ENCODE results near the gene ITGAD.

The ITGAD gene

DNA sequence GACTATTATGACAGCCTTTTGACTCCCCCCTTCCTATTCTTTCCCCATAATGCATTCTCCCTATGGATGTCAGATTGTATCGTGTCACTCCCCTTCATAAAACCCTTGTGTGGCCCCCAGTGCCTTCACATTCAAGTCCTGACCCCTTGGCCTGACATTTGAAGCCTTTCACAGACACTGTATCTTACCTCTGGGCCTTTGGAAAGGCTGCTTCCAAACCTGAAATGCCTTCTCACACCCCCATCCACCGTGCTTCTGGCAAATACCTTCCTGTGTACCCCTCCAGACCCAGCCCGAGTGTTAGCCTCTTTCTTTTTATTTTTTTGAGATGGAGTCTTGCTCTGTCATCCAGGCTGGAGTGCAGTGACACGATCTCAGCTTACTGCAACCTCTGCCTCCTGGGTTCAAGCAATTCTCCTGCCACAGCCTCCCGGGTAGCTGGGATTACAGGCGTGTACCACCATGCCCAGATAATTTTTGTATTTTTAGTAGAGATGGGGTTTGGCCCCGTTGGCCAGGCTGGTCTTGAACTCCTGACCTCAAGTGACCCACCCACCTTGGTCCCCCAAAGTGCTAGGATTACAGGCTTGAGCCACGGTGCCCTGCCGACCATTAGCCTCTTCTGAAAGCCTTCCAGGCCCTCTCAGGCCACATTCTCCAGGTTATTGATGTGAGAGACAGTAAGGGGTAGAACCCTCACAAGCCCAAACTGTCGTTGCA, 68.2 kb downstream of the ITGAD start:
- DNase-seq: no peak

DNA sequence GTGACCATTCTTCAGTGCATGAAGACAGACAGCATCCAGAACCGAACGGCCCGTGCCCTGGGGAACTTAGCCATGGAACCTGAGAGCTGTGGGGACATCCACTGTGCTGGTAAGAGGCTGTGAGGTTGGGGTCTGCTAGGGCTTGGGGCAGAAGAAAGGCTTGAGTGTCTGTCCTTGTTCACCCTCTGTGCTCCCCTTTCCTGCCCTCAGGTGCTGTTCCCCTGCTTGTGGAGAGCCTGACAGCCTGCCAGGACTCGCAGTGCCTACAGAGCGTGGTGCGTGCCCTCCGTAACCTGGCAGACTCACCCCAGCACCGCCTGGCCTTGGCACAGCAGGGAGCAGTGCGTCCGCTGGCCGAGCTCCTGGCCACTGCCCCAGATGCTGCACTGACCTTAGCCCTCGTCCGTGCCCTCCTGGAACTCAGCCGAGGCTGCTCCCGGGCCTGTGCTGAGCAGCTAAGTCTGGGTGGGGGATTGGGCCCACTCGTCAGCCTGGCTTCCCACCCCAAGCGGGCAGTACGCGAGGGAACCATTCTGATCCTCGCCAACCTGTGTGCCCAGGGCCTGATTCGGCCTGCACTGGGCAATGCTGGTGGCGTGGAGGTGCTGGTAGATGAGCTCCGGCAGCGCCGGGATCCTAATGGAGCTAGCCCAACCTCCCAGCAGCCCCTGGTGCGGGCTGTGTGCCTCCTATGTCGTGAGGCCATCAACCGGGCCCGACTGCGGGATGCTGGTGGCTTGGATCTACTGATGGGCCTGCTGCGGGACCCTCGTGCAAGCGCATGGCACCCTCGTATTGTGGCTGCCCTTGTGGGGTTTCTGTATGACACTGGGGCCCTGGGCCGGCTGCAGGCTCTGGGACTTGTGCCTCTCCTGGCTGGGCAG, 69.0 kb downstream of the ITGAD start:
- DNase-seq: no peak

DNA sequence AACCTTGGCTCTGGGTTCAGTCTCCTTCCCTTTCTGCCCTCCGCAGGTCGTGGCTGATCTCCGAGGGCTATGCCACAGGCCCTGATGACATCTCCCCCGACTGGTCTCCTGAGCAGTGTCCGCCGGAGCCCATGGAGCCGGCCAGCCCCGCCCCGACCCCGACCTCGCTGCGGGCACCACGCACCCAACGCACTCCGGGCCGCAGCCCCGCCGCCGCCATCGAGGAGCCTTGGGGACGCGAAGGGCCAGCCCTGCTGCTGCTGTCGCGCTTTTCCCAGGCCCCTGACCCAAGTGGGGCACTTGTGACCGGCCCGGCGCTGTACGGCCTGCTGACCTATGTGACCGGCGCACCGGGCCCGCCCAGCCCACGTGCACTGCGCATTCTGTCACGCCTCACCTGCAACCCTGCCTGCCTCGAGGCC, 71.2 kb downstream of the ITGAD start:
- no peak for DNase-seq

DNA sequence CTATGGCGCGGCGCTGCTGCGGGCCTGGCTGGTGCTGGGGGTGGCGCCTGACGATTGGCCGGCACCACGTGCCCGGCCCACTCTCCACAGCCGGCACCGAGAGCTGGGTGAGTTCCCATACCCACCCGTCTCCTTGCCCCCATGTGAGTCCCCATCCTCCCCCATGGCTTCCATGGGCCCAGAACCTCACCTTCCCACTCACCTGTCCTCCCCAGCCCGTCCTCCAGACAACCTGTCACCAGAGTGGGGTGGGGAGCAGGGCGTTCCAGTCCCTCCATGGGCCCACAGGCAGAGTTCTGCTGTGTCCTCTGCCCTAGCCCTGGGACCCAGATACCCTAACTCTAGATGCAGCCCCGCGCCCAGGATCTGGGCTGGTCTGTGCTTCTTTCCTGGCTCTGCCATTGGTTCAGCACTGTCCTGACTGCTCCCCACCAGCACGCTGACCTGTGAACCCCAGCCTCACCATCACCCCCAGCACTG, 71.7 kb downstream of the ITGAD start:
- DNase-seq: no peak

DNA sequence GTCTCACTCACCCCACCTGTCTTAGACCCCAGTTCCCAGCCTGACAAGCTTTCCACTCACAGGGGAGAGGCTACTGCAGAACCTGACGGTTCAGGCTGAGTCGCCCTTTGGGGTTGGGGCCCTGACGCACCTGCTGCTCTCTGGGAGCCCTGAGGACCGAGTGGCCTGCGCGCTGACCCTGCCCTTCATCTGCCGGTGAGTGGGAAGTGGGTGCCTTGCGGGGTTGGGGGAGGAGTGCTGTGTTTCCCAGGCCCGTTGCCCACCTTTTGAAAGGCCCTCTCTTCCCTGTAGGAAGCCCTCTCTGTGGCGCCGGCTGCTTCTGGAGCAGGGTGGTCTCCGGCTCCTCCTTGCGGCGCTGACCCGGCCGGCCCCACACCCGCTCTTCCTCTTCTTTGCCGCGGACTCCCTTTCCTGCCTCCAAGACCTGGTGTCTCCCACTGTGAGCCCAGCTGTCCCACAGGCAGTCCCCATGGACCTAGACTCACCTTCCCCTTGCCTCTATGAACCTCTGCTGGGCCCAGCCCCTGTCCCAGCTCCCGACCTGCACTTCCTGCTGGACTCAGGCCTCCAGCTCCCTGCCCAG, 72.7 kb downstream of the ITGAD start:
- DNase-seq: no peak

DNA sequence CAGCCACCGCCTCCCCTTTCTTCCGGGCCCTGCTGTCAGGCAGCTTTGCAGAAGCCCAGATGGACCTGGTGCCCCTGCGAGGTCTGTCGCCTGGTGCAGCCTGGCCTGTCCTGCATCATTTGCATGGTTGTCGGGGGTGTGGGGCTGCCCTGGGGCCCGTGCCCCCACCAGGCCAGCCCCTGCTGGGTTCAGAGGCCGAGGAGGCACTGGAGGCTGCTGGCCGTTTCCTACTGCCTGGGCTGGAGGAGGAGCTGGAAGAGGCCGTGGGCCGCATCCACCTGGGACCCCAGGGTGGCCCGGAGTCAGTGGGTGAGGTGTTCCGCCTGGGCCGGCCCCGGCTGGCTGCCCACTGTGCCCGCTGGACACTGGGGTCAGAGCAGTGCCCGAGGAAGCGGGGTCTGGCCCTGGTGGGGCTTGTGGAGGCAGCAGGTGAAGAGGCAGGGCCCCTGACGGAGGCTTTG, 73.3 kb downstream of the ITGAD start:
- no peak for DNase-seq

DNA sequence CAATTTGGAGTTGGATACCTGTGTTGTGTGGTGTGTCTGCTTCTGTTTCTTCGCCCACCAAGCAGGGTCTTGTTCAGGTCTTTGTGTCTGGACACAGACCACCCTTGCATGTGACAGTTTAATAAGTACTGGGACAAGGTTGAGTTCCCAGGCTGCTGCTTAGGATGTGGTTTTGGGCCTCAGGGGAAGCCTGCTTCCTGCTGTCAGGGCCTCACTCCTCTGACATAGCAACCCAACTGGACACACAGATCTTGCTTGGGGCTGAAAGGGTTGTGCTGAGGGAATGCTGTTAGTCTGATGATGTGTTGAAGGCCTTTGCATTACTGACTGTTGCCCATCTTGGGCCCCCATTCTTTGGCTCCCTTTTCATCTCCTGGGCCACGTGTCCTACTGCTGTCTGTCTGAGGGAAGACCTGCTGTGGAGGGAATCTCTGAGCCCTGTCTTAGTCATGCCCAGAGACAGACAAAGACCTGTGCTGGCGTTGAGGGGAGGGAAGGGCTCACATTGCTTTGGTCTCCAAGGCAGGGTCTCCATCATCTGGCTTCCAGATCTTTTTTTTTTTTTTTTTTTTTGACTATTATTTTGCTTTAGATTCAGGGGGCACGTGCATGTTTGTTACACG, 74.1 kb downstream of the ITGAD start:
- peak; percentile 32 for DNase-seq

DNA sequence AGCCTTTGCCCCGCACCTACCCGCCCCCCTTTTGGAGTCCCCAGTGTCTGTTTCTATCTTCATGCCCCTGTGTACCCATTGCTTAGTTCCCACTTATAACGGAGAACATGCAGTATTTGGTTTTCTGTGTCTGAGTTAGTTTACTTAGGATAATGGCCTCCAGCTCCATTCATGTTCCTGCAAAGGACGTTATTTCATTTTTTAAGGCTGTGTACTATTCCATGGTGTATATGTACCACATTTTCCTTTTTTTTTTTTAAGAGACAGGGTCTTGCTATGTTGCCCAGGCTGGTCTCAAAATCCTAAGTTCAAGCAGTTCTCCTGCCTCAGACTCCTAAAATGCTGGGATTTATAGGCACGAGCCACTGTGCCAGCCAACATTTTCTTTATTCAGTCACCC, 74.7 kb downstream of the ITGAD start:
- DNase-seq: no peak

DNA sequence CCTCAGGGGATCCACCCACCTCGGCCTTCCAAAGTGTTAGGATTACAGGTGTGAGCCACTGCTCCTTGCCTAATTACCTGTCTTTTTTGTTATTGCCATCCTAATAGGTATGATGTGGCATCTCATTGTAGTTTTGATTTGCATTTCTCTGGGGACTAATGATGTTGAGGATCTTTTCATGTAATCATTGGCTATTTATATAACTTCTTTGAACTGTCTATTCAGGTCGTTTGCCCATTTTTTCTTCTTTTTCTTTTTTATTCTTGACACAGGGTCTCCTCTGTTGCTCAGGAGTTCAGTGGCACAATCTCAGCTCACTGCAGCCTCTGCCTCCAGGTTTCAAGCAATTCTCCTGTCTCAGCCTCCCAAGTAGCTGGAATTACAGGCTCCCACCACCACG, 77.5 kb downstream of the ITGAD start:
- no peak for DNase-seq

DNA sequence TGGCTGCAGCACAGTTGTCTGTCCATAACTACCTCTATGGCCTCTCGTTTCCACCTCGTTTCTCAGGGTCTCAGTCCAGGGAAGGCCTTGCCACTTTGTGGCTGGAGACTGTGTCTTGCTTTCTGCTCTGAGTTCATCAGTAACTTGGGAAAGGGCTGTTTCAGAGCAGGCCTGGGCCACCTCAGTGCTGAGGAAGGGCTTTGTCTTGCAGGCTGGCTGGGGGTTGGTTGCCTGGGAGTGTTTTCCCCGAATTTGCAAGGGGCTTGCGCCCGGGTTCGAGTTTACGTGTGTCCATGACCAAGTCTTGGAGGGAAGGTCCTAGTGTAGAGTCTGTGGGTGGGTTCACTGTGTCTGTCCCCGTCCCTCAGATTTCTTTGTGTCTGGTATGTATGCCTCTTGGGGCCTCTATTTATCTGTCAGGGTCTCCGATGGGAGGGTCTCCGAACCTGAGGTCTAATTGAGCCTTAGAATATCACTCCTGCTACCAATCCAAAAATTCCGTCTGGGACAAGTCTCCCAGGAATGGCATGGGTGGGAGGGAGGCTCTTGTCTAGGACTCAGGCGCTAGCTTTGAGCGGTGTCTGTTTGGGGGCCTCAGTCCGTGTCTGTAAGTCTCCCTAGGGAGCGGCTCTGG, 78.2 kb downstream of the ITGAD start:
- no peak for DNase-seq

DNA sequence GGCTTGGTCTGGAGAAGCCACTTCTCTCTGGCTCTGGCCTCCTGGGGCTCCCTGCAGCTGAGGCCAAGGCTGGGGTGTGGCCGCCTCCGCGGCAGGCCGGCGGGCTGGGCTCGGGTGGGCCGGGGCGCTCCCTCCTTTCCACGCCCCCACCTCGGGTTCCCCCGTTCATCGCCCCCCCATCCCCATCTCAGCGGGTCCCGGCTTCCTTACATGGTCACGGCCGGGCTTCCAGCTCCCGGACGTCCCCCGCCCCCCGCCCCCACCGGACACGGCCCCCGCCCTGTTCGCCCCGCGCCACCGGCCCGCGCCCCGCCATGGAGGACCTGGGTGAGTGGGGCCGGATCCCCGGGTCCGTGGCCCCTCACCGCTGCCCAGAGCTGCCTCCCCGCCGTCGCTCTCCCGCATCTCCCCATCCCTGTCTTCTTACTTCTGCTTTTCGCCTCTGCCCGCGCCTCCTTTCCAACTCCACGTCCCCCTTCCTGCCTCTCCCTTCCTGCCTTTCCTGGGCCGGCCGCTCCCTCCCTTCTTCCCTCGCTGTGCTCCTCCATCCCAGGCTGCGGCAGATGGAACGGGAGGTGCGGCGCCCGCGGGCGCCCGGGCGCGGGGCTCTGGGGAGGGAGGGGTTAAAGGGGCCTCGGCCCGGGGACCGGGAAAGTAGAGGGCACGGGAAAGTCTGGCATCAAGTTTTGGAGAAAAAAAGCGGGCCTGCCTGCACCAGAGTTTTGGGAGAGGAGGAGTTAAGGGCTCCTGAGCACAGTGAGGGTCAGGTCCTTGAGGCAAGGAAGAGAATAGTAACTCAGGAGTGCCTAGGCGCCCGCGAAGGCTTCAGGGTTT, 79.0 kb downstream of the ITGAD start, which contains the start of gene TGFB1I1:
TGFB1I1 (plus strand) TSS at position 278 of the 834 bp plus-strand sequence; CDS start at position 315, 37 bp downstream.
- no peak for DNase-seq

DNA sequence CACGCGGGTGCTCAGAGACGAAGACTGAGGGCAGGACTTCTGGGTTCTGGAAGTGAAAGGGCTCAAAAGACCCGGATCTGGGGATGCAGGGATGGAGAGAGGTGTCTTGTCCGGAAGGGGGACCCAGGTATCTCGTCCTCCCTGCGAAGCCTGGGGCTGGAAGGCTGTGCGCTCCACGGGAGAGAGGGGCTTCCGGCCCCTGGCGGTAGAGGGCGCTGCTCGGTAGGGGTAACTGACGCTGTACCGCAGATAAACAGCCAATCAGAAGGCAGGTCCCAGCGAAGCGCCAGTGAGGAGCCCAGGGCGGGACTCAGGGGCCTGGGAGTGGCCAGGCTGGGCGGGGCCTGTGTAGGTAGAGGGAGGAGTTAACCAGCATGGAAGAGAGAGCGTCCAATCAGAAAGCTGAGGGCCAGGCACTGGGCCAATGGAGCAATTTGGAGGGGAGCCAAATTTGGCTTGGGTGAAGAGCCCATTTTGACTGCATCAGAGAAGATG, 79.6 kb downstream of the ITGAD start:
- peak; percentile 65 for DNase-seq

DNA sequence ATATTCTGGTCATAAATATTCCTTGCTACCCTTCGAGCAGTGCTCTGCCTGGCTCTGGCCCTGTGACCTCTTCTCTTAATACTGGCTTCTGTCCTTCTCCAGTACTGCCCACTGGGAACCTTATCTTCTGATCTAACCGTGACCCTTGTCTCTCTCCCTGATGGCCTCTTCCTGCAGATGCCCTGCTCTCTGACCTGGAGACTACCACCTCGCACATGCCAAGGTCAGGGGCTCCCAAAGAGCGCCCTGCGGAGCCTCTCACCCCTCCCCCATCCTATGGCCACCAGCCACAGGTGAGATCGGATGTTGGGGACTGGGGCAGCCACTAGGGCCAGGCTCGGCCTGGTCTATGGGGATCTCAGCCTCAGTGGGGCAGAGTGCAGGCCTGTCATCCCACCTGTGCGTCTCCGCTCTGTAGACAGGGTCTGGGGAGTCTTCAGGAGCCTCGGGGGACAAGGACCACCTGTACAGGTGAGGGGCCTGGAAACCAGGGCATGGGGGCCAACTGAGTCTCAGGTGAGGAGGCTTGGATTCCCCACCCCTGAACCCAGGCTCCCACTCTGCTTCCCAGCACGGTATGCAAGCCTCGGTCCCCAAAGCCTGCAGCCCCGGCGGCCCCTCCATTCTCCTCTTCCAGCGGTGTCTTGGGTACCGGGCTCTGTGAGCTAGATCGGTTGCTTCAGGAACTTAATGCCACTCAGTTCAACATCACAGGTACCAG, 80.3 kb downstream of the ITGAD start:
- DNase-seq: no peak

DNA sequence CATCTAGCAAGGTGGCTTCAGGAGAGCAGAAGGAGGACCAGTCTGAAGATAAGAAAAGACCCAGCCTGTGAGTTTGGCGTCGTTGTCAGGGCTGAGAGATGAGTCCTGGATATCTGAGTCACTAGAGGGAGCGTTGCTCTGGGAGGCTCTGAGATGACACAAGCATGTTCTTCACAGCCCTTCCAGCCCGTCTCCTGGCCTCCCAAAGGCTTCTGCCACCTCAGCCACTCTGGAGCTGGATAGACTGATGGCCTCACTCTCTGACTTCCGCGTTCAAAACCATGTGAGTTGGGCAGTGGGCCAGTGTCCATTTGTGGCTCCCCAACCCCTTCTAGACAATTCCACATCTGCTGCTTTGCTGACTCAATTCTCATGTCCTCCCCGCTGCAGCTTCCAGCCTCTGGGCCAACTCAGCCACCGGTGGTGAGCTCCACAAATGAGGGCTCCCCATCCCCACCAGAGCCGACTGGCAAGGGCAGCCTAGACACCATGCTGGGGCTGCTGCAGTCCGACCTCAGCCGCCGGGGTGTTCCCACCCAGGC, 81.1 kb downstream of the ITGAD start:
- no peak for DNase-seq

DNA sequence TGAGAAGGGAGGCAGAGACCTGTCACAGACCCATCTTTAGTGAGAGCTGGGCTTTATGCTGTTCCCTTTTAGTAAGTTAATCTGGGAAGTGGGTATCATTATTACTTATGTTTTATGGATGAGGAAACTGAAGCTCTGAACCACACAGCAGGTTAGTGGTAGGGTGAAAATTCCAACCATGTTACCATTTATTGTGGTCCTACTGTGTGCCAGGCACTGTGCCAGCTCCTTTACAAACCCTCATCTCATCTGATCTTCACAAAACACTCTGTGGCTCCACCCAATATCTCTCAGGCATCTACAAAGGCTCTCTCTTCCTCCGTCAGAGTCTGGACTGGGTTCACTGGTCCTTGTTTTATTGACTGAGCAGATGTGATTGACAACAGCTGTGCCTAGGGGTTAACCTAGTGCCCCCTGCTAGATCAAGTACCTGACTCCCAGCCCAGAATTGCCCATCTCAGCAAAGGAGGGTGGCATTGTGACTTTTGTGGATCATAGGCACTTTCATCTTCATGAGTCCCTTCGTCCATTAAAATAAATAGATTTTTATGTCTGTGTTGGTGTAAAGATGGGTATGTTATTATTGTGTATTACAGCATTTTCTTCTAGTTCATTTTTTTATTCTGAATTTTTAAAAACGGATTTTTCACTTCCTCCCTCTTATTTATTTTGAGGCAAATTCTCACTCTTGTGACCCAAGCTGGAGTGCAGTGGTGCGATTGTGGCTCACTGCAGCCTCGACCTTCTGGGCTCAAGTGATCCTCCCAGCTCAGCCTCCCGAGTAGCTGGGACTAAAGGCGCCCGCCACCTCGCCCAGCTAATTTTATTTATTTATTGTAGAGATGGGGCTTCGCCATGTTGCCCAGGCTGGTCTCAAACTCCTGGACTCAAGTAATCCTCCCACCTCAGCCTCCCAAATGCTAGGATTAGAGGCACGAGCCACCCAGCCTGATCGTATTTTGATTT, 81.9 kb downstream of the ITGAD start:
- no peak for DNase-seq

DNA sequence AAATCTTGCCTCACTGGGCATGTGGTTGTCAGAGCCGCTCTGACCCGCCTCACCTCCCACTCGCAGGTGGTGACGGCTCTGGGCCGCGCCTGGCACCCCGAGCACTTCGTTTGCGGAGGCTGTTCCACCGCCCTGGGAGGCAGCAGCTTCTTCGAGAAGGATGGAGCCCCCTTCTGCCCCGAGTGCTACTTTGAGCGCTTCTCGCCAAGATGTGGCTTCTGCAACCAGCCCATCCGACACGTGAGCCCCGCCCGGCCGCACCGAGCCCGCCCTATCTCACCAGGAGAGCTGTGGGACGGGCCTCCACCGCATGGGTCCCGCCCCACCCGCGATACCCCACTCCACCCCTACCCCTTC, 82.8 kb downstream of the ITGAD start:
- DNase-seq: no peak

Measured in CD4-positive, alpha-beta T cell treated with Interleukin-17A for 1 hour (primary cell).